Hepatocyte (in vitro differentiated cells): ENCODE measurements around the gene OR4M1. TPM values are rescaled to one million over a fixed set of nuclear protein-coding genes. Genes with fewer than 3 reads are reported as not detected.
"Not testable (repeated sequence)": the region's sequence is repeated elsewhere in the genome, so short reads cannot be mapped to it uniquely, and the experiment has no call there.

ENCODE experiments used
- DNase-seq: peaks from one replicate; pipeline ENCODE4 v3.0.0-alpha.2; 2016; ENCODE audit warnings: low spot score
- H2AFZ ChIP-seq: fragments of 200-600 bp; sonication (generic); 2 replicates; pipeline ENCODE4 v1.6.0; 2016; ENCODE audit warnings: antibody characterized with exemption, mild to moderate bottlenecking
- H3K27ac ChIP-seq: fragments of 200-600 bp; sonication (generic); 2 replicates; pipeline ENCODE4 v1.5.1; 2016; ENCODE audit warnings: mild to moderate bottlenecking
- H3K27me3 ChIP-seq: fragments of 200-600 bp; sonication (generic); 2 replicates; pipeline ENCODE4 v1.6.1; 2016
- H3K36me3 ChIP-seq: fragments of 200-600 bp; sonication (generic); replicated peaks from 2 replicates; pipeline ENCODE4 v1.5.1; 2016; ENCODE audit warnings: low read depth; ENCODE audit not compliant: insufficient read depth
- H3K4me1 ChIP-seq: fragments of 200-600 bp; sonication (generic); 2 replicates; pipeline ENCODE4 v1.5.1; 2016; ENCODE audit warnings: mild to moderate bottlenecking, moderate library complexity; ENCODE audit not compliant: insufficient read depth
- H3K4me2 ChIP-seq: fragments of 200-600 bp; sonication (generic); 2 replicates; pipeline ENCODE4 v1.6.0; 2016
- H3K4me3 ChIP-seq: fragments of 200-600 bp; sonication (generic); 2 replicates; pipeline ENCODE4 v1.5.1; 2016; ENCODE audit warnings: mild to moderate bottlenecking
- H3K79me2 ChIP-seq: fragments of 200-600 bp; sonication (generic); 2 replicates; pipeline ENCODE4 v1.6.0; 2017; ENCODE audit warnings: mild to moderate bottlenecking
- H3K9me2 ChIP-seq: fragments of 200-600 bp; sonication (generic); replicated peaks from 2 replicates; pipeline ENCODE4 v1.6.0; 2017; ENCODE audit warnings: mild to moderate bottlenecking; ENCODE audit not compliant: insufficient read depth
- H3K9me3 ChIP-seq: fragments of 200-600 bp; sonication (generic); 2 replicates; pipeline ENCODE4 v1.5.1; 2016; ENCODE audit warnings: low read depth, mild to moderate bottlenecking
- H4K20me1 ChIP-seq: fragments of 200-600 bp; sonication (generic); 2 replicates; pipeline ENCODE4 v1.6.0; 2016; ENCODE audit warnings: mild to moderate bottlenecking; ENCODE audit not compliant: insufficient read depth, poor library complexity, severe bottlenecking
- EZH2 ChIP-seq: fragments of 200-600 bp; sonication (generic); IDR thresholded peaks from 2 replicates; pipeline ENCODE4 v1.6.1; 2016; ENCODE audit warnings: antibody characterized with exemption, mild to moderate bottlenecking, borderline replicate concordance
- EZH2phosphoT487 ChIP-seq: fragments of 200-600 bp; sonication (generic); IDR thresholded peaks from one replicate; pipeline ENCODE4 v1.6.1; 2018; ENCODE audit warnings: antibody characterized with exemption, mild to moderate bottlenecking, low read depth, moderate library complexity; ENCODE audit not compliant: unreplicated experiment, severe bottlenecking
- WGBS: methylation state at CpG from one replicate; pipeline ENCODE4 v1.1.6; 2016; ENCODE audit warnings: low lambda C conversion rate; ENCODE audit errors: missing lambda C conversion rate; 5-methylcytosine and 5-hydroxymethylcytosine counted together
- polyA plus RNA-seq: library from polyadenylated mRNA; unstranded; fragments of >200 nt; fragmentation: Nextera tagmentation; extraction: Ambion mirVana; gene quantifications from 2 replicates; pipeline ENCODE4 v1.2.1, GENCODE V29; 2016
- total RNA-seq: library from RNA; depleted of rRNA; stranded (reverse); fragments of >200 nt; gene quantifications from 2 replicates; pipeline ENCODE4 v1.2.3, GENCODE V29; 2014
- TF ChIP-seq, protein P1 (sequence below): fragments of 200-600 bp; sonication (generic); IDR thresholded peaks from 2 replicates; pipeline ENCODE4 v1.5.1; 2016; ENCODE audit warnings: antibody characterized with exemption, mild to moderate bottlenecking; ENCODE audit not compliant: poor library complexity

The OR4M1 gene
- total and polyA plus RNA-seq, 2 experiments from 2014 or later: not detected

DNA sequence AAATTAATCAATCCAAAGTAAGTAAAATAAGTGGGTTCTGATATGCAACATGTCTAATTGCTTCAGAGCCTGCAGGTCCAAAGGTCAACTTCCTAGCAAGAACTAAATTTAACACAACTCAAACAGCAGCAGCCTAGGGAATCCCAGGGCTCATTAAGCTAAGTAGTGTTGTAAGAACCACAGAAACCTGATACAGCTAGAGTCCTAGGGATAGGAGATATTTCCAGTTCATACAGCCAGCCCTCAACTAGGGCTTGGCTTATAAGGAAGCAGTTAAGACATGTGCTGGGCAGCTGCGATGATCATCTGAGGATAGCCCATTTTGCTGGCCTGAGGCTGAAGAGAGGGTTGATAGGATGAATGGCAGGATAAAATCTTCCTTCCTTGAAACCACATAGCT lies 30.0 kb upstream of the OR4M1 start, which contains the start of gene OR4Q3:
Gene OR4Q3, plus strand, starts transcription at position 316 of the 400 bp plus-strand sequence.
- no peaks in the 10 kb centered on the region for H3K4me1 ChIP-seq
- WGBS: 82% methylated on average over 1 of the region's 1 CpG
- H3K9me3 ChIP-seq: peaks cover 19% of the 10 kb centered on the region
- H3K27ac ChIP-seq: no peak within 1 kb of the TSS
- H3K36me3 ChIP-seq: no peaks in the 10 kb centered on the region
- H3K9me2 ChIP-seq: no peaks in the 10 kb centered on the region
- no peak within 1 kb of the TSS for H3K4me2 ChIP-seq
- no peak within 1 kb of the TSS for H2AFZ ChIP-seq
- no peaks in the 10 kb centered on the region for H3K27me3 ChIP-seq
- no peaks in the 10 kb centered on the region for H4K20me1 ChIP-seq
- no peaks in the 10 kb centered on the region for H3K79me2 ChIP-seq
- TF ChIP-seq EZH2 (no peak), EZH2phosphoT487 (no peak)
- TF ChIP-seq, protein P1, sequence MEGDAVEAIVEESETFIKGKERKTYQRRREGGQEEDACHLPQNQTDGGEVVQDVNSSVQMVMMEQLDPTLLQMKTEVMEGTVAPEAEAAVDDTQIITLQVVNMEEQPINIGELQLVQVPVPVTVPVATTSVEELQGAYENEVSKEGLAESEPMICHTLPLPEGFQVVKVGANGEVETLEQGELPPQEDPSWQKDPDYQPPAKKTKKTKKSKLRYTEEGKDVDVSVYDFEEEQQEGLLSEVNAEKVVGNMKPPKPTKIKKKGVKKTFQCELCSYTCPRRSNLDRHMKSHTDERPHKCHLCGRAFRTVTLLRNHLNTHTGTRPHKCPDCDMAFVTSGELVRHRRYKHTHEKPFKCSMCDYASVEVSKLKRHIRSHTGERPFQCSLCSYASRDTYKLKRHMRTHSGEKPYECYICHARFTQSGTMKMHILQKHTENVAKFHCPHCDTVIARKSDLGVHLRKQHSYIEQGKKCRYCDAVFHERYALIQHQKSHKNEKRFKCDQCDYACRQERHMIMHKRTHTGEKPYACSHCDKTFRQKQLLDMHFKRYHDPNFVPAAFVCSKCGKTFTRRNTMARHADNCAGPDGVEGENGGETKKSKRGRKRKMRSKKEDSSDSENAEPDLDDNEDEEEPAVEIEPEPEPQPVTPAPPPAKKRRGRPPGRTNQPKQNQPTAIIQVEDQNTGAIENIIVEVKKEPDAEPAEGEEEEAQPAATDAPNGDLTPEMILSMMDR: no peak
- H3K4me3 ChIP-seq: no peak within 1 kb of the TSS
- no peak for DNase-seq

DNA sequence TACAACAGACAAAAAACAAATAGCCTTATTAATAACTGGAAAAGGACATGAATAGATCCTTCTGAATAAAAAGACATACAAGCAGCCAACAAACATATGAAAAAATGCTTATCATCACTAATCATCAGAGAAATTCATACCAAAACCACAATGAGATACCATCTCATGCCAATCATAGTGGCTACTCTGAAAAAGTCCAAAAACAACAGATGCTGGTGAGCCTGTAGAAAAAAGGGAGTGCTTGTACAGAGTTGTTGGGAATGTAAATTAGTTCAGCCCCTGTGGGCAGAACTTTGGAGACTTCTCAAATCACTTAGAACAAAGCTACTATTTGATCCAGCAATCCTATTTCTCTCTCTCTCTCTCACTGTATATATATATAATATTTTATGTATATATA lies 21.0 kb upstream of the OR4M1 start:
- not testable (repeated sequence) for H2AFZ ChIP-seq, H4K20me1 ChIP-seq, H3K4me1 ChIP-seq, H3K36me3 ChIP-seq, H3K27me3 ChIP-seq, H3K27ac ChIP-seq, H3K4me2 ChIP-seq, H3K79me2 ChIP-seq, H3K4me3 ChIP-seq, H3K9me2 ChIP-seq, DNase-seq
- H3K9me3 ChIP-seq: peaks cover 30% of the 10 kb centered on the region

DNA sequence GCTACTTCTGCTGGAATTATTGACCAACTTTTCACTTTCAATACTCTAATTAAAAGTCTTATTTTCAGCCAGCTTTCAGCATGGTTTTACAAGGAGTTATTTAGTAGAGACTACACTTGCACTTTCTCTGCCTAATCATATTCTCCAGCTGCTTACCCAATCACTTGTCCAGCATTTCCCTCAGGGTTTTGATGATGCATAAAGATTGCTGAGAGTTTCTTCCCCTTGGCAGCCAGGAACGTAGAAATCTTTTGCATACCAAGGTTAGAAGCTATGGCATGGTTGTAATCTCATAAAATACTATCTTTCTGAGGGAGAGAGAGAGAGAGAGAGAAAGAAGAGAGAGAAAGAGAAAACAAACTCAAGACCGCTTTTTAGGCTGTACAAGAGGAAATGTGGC lies 19.1 kb upstream of the OR4M1 start:
- Histone ChIP-seq H4K20me1 (no peaks in the 10 kb centered on the region), H2AFZ (no peak overlapping the region), H3K9me3 (peaks cover 23% of the 10 kb centered on the region), H3K79me2 (no peaks in the 10 kb centered on the region), H3K27me3 (no peaks in the 10 kb centered on the region), H3K4me1 (no peaks in the 10 kb centered on the region), H3K36me3 (no peaks in the 10 kb centered on the region), H3K9me2 (no peaks in the 10 kb centered on the region), H3K4me2 (no peak overlapping the region), H3K27ac (no peak overlapping the region), H3K4me3 (no peak overlapping the region)
- WGBS: 37% methylated on average over 2 of the region's 2 CpGs
- no peak for DNase-seq
- TF ChIP-seq EZH2 (no peak), EZH2phosphoT487 (no peak)
- TF ChIP-seq, protein P1: no peak

DNA sequence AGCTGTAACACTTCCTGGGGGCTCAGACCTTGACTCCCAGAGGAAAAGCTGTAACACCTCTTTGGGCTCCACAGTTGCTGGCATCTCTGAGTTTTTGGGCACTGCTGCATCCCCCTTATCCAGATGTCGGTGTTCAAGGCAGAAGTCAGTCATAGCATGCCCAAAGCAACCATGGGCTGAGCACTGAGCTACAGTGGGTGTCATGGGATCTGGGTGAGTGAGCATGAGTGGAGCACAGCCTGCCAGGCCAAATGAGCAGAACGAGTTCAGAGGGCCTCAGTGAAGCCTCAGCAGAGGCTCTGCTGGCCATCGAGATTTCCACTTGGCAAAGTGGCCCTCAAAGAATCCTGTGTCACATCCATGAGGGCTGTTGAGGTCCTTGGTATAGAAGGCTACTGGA lies 1.8 kb upstream of the OR4M1 start:
- H3K79me2 ChIP-seq: not testable (repeated sequence)

More for the DNA sequence above, 1.8 kb upstream of the OR4M1 start:
- not testable (repeated sequence) for H2AFZ ChIP-seq, H3K4me3 ChIP-seq, H4K20me1 ChIP-seq, DNase-seq, H3K4me1 ChIP-seq, H3K27ac ChIP-seq, H3K9me2 ChIP-seq, H3K9me3 ChIP-seq, H3K27me3 ChIP-seq, H3K4me2 ChIP-seq, H3K36me3 ChIP-seq
- WGBS: 53% methylated on average over 3 of the region's 3 CpGs
